ENCODE data around the gene SLCO1B1.

The SLCO1B1 gene

DNA sequence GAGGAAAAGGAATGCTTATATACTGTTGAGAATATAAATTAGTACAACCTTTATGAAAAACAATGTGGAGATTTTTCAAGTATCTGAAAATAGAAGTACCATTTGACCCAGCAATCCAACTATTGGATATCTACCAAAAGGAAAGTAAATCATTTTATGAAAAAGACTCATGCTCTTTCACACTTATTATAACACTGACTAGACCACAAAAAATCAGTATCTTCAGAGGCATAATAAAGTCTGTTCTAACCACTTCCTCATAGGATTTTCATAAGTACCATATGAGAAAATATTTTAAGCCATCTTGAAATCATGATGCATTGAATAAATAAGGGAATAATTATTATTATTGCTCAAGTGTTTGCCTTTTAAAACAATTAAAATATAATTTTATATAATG, 90.8 kb downstream of the SLCO1B1 start:
- TF ChIP-seq GABPA (IDR thresholded peaks at IDR 0.05; ENCODE audit: low read depth) = no peak
- no peak for TF ChIP-seq REST (IDR thresholded peaks at IDR 0.05; ENCODE audit: insufficient replicate concordance, low read depth)
- no peak for TF ChIP-seq POLR2AphosphoS5 (IDR thresholded peaks at IDR 0.05; ENCODE audit: low read depth)
- TF ChIP-seq SPI1 (IDR thresholded peaks at IDR 0.05; ENCODE audit: borderline replicate concordance, low read depth) = 0 out of 2 replicates have a peak, but pooled peaks have one; percentile 11
- Histone ChIP-seq H3K27ac (replicated peaks) (no peak overlapping the region), H3K4me3 (replicated peaks; ENCODE audit: insufficient read depth, low read length) (no peak overlapping the region), H3K27me3 (ENCODE audit: insufficient read depth, poor library complexity, severe bottlenecking) (no peaks in the 10 kb centered on the region)
- DNase-seq (ENCODE audit: low read depth in 1 of 2, low spot score in 1 of 2) = no peak

GRCh38 chr12:21223930-21224329, 92.9 kb downstream of the SLCO1B1 start:
- no peak for DNase-seq (ENCODE audit: low read depth in 1 of 2, low spot score in 1 of 2)
- no peak overlapping the region for H3K4me3 ChIP-seq (replicated peaks; ENCODE audit: insufficient read depth, low read length)
- H3K27me3 ChIP-seq (ENCODE audit: insufficient read depth, poor library complexity, severe bottlenecking) = no peaks in the 10 kb centered on the region
- H3K27ac ChIP-seq (replicated peaks) = no peak overlapping the region
- TF ChIP-seq POLR2AphosphoS5 (IDR thresholded peaks at IDR 0.05; ENCODE audit: low read depth) = no peak
- no peak for TF ChIP-seq CTCF (IDR thresholded peaks at IDR 0.05; ENCODE audit: insufficient read depth, low read length)
- TF ChIP-seq GABPA (IDR thresholded peaks at IDR 0.05; ENCODE audit: low read depth) = no peak
- no peak for TF ChIP-seq REST (IDR thresholded peaks at IDR 0.05; ENCODE audit: insufficient replicate concordance, low read depth)
- TF ChIP-seq SPI1 (IDR thresholded peaks at IDR 0.05; ENCODE audit: borderline replicate concordance, low read depth) = no peak

DNA sequence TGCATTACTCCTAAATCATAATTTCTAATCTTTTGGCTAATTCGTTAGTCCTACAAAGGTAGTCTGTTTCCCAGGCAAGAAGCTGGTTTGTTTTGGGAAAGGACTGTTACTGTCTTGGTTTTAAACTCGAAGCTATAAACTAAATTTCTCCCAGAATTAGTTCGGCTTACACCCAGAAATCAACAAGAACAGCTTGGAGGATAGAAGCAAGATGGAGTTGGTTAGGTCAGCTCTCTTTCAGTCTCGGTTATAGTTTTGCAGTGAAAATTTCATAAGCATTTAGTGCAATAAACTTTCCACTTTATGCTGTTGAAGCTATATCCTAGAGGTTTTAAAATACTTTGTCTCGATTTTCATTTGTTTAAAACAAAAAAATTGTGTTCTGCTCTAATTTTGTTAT, 103.4 kb downstream of the SLCO1B1 start:
- TF ChIP-seq CTCF (IDR thresholded peaks at IDR 0.05; ENCODE audit: insufficient read depth, low read length) = no peak
- no peak for TF ChIP-seq POLR2AphosphoS5 (IDR thresholded peaks at IDR 0.05; ENCODE audit: low read depth)
- no peak for TF ChIP-seq REST (IDR thresholded peaks at IDR 0.05; ENCODE audit: insufficient replicate concordance, low read depth)
- TF ChIP-seq GABPA (IDR thresholded peaks at IDR 0.05; ENCODE audit: low read depth) = no peak
- TF ChIP-seq SPI1 (IDR thresholded peaks at IDR 0.05; ENCODE audit: borderline replicate concordance, low read depth) = no peak
- DNase-seq (ENCODE audit: low read depth in 1 of 2, low spot score in 1 of 2) = no peak
- no peak overlapping the region for H3K27ac ChIP-seq (replicated peaks)
- no peaks in the 10 kb centered on the region for H3K27me3 ChIP-seq (ENCODE audit: insufficient read depth, poor library complexity, severe bottlenecking)
- H3K4me3 ChIP-seq (replicated peaks; ENCODE audit: insufficient read depth, low read length) = no peak overlapping the region

Measured in HL-60 (cell line).